GM23248 (cell line): ENCODE data around the gene C16orf92. TPM values are rescaled to one million over a fixed set of nuclear protein-coding genes. Genes with fewer than 3 reads are reported as not detected.

Source experiments
- DNase-seq: peaks from one replicate; pipeline ENCODE4 v3.0.0-alpha.2; 2015
- H2AFZ ChIP-seq: fragments of 200-600 bp; sonication (generic); 2 replicates; pipeline ENCODE4 v1.6.1; 2016; ENCODE audit warnings: antibody characterized with exemption
- H3F3A ChIP-seq: fragments of 200-600 bp; sonication (generic); 2 replicates; pipeline ENCODE4 v1.6.1; 2016; ENCODE audit warnings: mild to moderate bottlenecking, antibody characterized with exemption, mixed run types; ENCODE audit not compliant: insufficient read depth
- H3K27ac ChIP-seq: fragments of 200-600 bp; sonication (generic); 2 replicates; pipeline ENCODE4 v1.5.1; 2016; ENCODE audit warnings: mild to moderate bottlenecking
- H3K27me3 ChIP-seq: fragments of 200-600 bp; sonication (generic); replicated peaks from 2 replicates; pipeline ENCODE4 v1.6.1; 2016; ENCODE audit warnings: mild to moderate bottlenecking; ENCODE audit not compliant: insufficient read depth
- H3K36me3 ChIP-seq: fragments of 200-600 bp; sonication (generic); 2 replicates; pipeline ENCODE4 v1.6.1; 2016; ENCODE audit warnings: low read depth, mild to moderate bottlenecking
- H3K4me1 ChIP-seq: fragments of 200-600 bp; sonication (generic); 2 replicates; pipeline ENCODE4 v1.6.1; 2016; ENCODE audit warnings: mild to moderate bottlenecking; ENCODE audit not compliant: insufficient read depth
- H3K4me2 ChIP-seq: fragments of 200-600 bp; sonication (generic); one replicate; pipeline ENCODE4 v1.6.1; 2016; ENCODE audit warnings: mild to moderate bottlenecking; ENCODE audit not compliant: unreplicated experiment
- H3K4me3 ChIP-seq: fragments of 200-600 bp; sonication (generic); 2 replicates; pipeline ENCODE4 v1.5.1; 2016; ENCODE audit warnings: mild to moderate bottlenecking
- H3K79me2 ChIP-seq: fragments of 200-600 bp; sonication (generic); 2 replicates; pipeline ENCODE4 v1.6.1; 2016; ENCODE audit warnings: mild to moderate bottlenecking; ENCODE audit not compliant: insufficient read depth
- H3K9ac ChIP-seq: fragments of 200-600 bp; sonication (generic); 2 replicates; pipeline ENCODE4 v1.6.1; 2016; ENCODE audit warnings: mild to moderate bottlenecking
- H3K9me2 ChIP-seq: fragments of 200-600 bp; sonication (generic); 2 replicates; pipeline ENCODE4 v1.6.1; 2016; ENCODE audit warnings: mixed run types, mild to moderate bottlenecking, moderate library complexity; ENCODE audit not compliant: insufficient read depth
- H3K9me3 ChIP-seq: fragments of 200-600 bp; sonication (generic); one replicate; pipeline ENCODE4 v1.6.1; 2017; ENCODE audit warnings: low read depth
- H4K20me1 ChIP-seq: fragments of 200-600 bp; sonication (generic); 2 replicates; pipeline ENCODE4 v1.6.0; 2016; ENCODE audit not compliant: insufficient read depth
- EZH2 ChIP-seq: fragments of 200-600 bp; sonication (generic); IDR thresholded peaks from 2 replicates; pipeline ENCODE4 v1.6.1; 2018; ENCODE audit warnings: antibody characterized with exemption, mild to moderate bottlenecking; ENCODE audit not compliant: insufficient read depth, poor library complexity, severe bottlenecking
- EZH2phosphoT487 ChIP-seq: fragments of 200-600 bp; sonication (generic); IDR thresholded peaks from 2 replicates; pipeline ENCODE4 v1.6.1; 2018; ENCODE audit warnings: antibody characterized with exemption, moderate library complexity, mild to moderate bottlenecking, low read depth; ENCODE audit not compliant: insufficient read depth
- WGBS, 2 experiments: methylation state at CpG; one replicate each; pipeline ENCODE4 v1.1.6; 2015 to 2017; ENCODE audit warnings: low lambda C conversion rate in 2 of 2, low coverage in 1 of 2; ENCODE audit errors: missing lambda C conversion rate in 2 of 2; 5-methylcytosine and 5-hydroxymethylcytosine counted together
- in situ Hi-C: fragments of 300-500 bp; cut with MboI; formaldehyde crosslinking; loops from 2 replicates; pipeline ENCODE4 v1.15.0; 2020
- polyA plus RNA-seq: library from polyadenylated mRNA; unstranded; fragments of >200 nt; fragmentation: Nextera tagmentation; extraction: Ambion mirVana; gene quantifications from 2 replicates; pipeline ENCODE4 v1.2.1, GENCODE V29; 2016
- total RNA-seq: library from RNA; depleted of rRNA; stranded (reverse); fragments of >200 nt; shearing (Covaris generic); gene quantifications from 2 replicates; pipeline ENCODE4 v1.2.3, GENCODE V29; 2014; rRNA removed

The C16orf92 gene, protein sequence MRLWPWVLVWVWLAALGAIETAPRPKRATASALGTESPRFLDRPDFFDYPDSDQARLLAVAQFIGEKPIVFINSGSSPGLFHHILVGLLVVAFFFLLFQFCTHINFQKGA
- total RNA-seq: not detected in 2 replicates
- polyA plus RNA-seq: not detected in 2 replicates

DNA sequence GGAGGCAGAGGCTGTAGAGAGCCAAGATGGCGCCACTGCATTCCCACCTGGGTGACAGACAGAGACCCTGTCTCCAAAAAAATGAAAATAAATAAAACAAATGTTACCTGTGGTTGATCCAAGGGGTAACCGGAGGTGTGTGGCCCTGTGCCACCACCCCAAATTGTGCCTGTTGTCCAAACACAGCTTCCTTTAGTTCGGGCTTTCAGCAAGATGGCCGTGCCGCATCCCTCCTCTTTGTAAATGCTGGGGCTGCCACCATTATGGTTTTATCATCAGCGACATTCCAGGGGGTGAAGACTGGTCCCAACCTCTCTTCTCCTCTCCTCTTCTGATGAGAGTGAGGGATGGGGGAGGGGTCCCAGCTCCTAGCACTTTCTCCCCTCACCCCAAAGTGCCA, at the start of gene C16orf92:
C16orf92 (plus strand) TSS at position 312 of the 400 bp plus-strand sequence. CDS start 143 bp downstream, outside the sequence.
- H3K9ac ChIP-seq: no peak within 1 kb of the TSS
- no peaks in the 10 kb centered on the region for H4K20me1 ChIP-seq
- no peaks in the 10 kb centered on the region for H3K4me1 ChIP-seq
- DNase-seq: no peak
- H3K36me3 ChIP-seq: no peaks in the 10 kb centered on the region
- H3K79me2 ChIP-seq: no peaks in the 10 kb centered on the region
- no peak within 1 kb of the TSS for H3K27ac ChIP-seq
- H2AFZ ChIP-seq: no peak within 1 kb of the TSS
- H3K9me3 ChIP-seq: no peaks in the 10 kb centered on the region
- no peaks in the 10 kb centered on the region for H3K9me2 ChIP-seq
- TF ChIP-seq EZH2phosphoT487: no peak
- no peak for TF ChIP-seq EZH2
- peaks cover 8% of the 10 kb centered on the region; the same call in 1 of the 2 replicates for H3K27me3 ChIP-seq
- no peaks in the 10 kb centered on the region for H3F3A ChIP-seq
- no peak within 1 kb of the TSS for H3K4me3 ChIP-seq
- H3K4me2 ChIP-seq: no peak within 1 kb of the TSS
- 60 to 64% methylated on average over 6 of the region's 6 CpGs for WGBS, 2 experiments
- in situ Hi-C loops: loop anchor here (10.0 kb wide), 2 partner anchors 48 to 318 kb away; partner anchors contain the start of gene TAOK2

DNA sequence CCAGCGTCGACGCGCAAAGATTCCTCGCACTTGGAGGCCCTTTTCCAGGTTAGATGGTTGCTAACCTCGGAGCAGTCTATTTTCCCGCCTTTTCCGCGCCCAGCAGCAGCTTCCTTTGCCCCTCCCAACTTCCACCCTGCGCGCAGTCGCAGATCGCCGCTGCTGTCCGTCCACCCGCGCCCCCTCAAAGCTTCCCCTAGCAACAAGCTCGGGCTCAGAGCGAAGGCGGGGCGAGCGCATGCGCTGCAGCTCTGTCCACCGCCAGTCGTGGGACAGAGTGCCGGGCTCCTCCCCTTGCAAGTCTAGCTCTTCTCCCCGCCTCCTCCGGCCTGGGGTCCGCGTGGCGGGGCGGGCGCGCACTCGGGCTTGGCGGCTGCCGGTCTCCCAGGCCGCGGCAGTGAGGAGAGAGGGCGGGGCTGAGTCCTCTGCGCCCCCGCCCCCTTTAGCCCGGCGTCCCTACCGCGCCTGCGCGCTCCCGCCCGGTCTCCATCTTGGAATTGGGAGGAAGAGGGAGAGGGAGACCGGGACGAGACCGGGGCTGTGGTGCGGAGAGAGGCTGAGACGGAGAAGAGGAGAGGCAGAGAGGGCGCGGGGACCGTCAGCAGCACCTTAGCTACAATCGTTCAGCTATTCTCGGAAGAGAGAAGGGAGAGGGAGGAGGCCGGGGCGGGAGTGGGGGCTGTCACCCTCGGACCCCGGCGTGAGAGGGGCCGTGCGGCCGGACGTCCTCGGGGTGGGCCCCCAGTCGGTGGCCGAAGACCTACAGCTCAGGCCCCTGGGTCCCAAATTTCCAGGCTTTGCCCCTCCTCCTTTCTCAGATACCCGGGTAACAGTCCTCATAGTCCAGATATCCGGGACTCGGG, 49.4 kb upstream of the C16orf92 start, which contains the start of gene TAOK2:
TAOK2 (plus strand) TSS at position 485 of the 863 bp plus-strand sequence. CDS start 3,905 bp downstream, outside the sequence.
- H3K9ac ChIP-seq: peak within 1 kb of the TSS; percentile 92
- H3F3A ChIP-seq: peaks cover 14% of the 10 kb centered on the region; the same call in 1 of the 2 replicates
- peaks cover 49% of the 10 kb centered on the region for H3K79me2 ChIP-seq
- no peak for TF ChIP-seq EZH2
- no peak for TF ChIP-seq EZH2phosphoT487
- peak within 1 kb of the TSS; percentile 87 for H2AFZ ChIP-seq
- peaks cover 3% of the 10 kb centered on the region for H3K36me3 ChIP-seq
- peak within 1 kb of the TSS; percentile 55 for H3K27ac ChIP-seq
- DNase-seq: peak; percentile 99
- peaks cover 20% of the 10 kb centered on the region for H3K4me1 ChIP-seq
- 2% methylated on average over 60 to 74 of the region's 75 CpGs for WGBS, 2 experiments
- peak within 1 kb of the TSS; percentile 98 for H3K4me2 ChIP-seq
- H3K27me3 ChIP-seq: no peaks in the 10 kb centered on the region
- peak within 1 kb of the TSS; percentile 87 for H3K4me3 ChIP-seq
- H4K20me1 ChIP-seq: no peaks in the 10 kb centered on the region; the same call in 1 of the 2 replicates
- no peaks in the 10 kb centered on the region for H3K9me3 ChIP-seq
- H3K9me2 ChIP-seq: no peaks in the 10 kb centered on the region
- in situ Hi-C loops: loop anchor here (5.0 to 10.0 kb wide), 2 partner anchors 51 kb away; partner anchors contain the start of gene C16orf92

DNA sequence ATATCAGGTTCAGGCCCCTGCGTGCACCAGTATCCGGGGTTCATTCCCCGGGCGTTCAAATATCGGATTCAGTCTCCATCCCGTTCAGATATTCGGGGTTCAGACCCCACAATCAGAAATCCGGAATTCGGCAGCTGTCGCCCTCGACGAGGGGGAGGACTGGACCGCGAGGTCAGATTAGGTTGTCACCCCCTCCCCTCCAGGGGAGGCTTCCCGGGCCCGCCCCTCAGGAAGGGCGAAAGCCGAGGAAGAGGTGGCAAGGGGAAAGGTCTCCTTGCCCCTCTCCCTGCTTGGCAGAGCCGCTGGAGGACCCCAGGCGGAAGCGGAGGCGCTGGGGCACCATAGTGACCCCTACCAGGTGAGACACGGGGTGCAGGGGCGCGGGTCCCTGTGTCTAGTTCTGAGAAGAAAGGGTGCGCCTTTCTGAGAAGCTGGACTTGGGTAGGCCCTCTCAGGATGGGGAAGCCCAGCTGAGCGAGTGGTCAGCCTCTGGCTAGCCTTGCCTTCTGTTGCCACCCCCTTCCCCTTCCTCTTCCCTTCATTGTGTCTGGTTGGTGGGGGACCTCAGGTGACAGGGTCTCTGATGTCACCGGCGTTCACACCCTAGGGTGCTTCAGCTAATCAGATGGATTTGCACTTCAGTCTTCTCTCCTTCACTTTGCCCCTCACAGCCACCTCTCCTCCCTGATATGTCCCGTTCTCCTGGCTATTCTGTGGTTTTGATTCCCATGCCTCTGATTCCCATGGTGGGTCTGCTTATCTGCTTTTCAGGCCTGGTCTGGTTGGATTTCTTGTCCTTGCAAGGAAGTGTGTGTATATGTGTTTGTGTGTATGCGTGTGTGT, 48.5 kb upstream of the C16orf92 start:
- H3K27ac ChIP-seq: 0 out of 2 replicates have a peak overlapping the region, but pooled peaks have one; percentile 4

More for the DNA sequence above, 48.5 kb upstream of the C16orf92 start:
- Histone ChIP-seq H3K9me3 (no peaks in the 10 kb centered on the region), H3K36me3 (no peaks in the 10 kb centered on the region), H3K4me2 (peak overlapping the region; percentile 98), H3K4me3 (peak overlapping the region; percentile 87), H3K27me3 (no peaks in the 10 kb centered on the region), H3F3A (peaks cover 14% of the 10 kb centered on the region; the same call in 1 of the 2 replicates), H3K9ac (peak overlapping the region; percentile 92), H2AFZ (peak overlapping the region; percentile 87), H3K9me2 (no peaks in the 10 kb centered on the region), H4K20me1 (no peaks in the 10 kb centered on the region; the same call in 1 of the 2 replicates), H3K79me2 (peaks cover 58% of the 10 kb centered on the region), H3K4me1 (peaks cover 20% of the 10 kb centered on the region)
- DNase-seq: peak; percentile 44
- in situ Hi-C loops: loop anchor here (5.0 to 10.0 kb wide), 2 partner anchors 50 to 52 kb away; partner anchors contain the start of gene C16orf92
- WGBS, 2 experiments: 2 to 5% methylated on average over 26 to 31 of the region's 31 CpGs
- TF ChIP-seq EZH2 (no peak), EZH2phosphoT487 (no peak)
